Head of caudate nucleus (tissue), 42 donors: ENCODE results near the gene TSKS.
A peak's percentile ranks its signal among the peaks of the same experiment; 100 is the strongest.

Source experiments
- DNase-seq, 42 donors: peaks; one replicate each; pipeline versions ENCODE4 v3.0.0 to v3.0.0-alpha.2; 2020 to 2021; ENCODE audit warnings: mixed read lengths in 7 of 42
- intact Hi-C: fragments of 100-400 bp; cut with DNase I; formaldehyde crosslinking; loops from one replicate; pipeline ENCODE4 v1.15.0; 2022

TSKS gene

DNA sequence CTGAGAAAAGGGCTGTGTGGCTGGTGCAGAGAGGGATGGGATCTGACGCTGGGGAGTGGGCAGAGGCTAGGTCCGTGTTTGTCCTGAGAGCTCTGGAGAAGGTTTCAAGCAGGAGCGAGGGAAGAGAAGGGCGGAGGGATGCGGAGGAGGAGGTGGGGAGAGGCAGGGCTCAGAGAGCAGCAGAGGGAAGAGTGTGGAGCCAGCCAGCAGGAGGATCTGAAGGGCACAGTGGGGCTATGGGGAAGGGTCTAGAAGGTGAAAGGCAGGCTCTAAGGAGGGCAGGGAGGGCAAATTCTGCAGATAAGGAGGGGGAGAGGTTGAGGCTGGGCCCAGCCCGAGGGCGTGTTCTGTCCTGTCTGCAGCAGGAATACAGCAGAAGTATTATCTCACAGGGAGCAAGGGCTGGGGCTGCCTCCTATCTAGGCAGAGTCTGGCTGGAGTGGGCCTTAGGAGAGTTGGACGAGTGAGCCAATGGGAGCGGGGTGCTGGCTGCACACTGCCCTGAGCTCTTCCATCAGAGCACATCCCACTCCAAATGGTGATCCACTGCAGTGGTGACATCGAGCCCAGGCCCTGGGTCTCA, 9.8 kb upstream of the TSKS start:
- no peak for DNase-seq
- intact Hi-C loops: no loop called here

DNA sequence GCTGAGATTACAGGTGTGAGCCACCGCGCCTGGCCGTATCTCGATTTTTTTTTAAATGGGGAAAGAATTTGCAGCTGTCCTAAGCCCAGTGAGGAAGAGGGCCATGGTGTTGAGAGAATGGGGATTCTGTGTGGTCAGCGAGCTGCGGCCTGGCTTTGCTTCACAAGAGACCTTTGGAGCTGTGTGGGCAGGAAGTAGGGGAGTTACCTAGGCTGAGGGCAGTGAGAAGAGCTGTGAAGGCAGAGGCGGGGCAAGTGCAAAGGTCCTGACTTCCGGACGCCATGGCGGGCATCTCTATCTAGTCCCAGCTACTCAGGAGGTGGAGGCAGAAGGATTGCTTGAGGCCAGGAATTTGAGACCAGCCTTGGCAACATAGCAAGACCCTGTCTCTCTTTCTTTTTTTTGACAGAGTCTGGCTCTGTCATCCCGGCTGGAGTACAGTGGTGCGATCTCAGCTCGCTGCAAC, 8.6 kb upstream of the TSKS start:
- DNase-seq: no peak
- intact Hi-C loops: no loop called here

GRCh38 chr19:49770529-49770928, 7.4 kb upstream of the TSKS start:
- intact Hi-C loops: no loop called here
- no peak for DNase-seq

DNA sequence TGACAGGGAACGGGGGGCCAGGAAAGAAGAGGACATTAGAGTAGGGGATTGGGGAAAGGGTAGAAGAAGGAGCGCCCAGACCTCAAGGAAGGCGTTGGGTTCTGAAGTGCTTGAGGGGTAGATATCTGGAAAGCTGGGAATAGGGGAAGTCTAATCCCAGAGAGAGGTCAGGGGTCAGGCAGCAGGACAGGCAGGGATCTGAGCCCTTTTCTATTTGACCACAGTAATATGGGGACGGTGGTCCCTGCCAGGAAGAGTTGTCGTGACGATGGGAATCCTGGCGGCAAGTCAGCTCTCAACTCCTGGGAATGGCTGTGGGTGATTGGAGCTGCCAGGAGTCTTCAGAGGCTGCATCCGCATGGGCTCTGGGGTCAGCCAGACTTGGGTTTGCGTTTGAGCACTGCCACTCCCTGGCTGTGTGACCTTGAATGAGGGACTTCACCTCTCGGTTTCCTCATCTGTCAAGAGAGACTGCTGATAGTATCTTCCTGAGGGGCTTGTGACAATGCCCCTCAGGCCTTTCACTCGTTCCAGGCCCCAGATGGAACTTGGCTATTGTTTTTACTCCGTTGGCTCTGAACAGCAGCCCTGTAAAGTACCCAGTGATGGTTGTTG, 5.0 kb upstream of the TSKS start:
- no peak for DNase-seq
- intact Hi-C loops: loop anchor here (5.0 kb wide), 1 partner anchor 44 kb away; the partner anchor contains the start of gene FUZ

DNA sequence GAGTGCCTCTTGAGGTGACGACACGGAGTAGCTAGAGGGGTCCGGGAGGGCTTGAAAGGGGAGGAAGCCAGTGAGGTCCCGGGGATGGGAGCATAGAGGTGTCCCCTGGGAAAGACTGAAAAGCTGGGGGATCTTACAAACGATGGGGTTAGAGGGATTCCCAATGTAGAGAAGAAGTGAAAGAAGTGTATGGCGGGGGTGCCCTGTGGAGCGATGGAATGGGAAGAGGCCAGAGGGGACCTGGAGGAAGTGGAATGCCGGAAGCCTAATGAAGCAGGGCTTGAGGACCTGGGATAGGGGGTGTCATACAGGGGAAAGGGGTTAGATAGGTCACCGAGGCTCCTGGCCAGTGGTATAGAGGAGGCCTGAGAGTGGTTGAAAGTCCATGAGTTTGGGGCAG, 4.3 kb upstream of the TSKS start:
- no peak for DNase-seq

GRCh38 chr19:49766930-49767299, 3.8 kb upstream of the TSKS start, which contains the start of gene AP2A1:
AP2A1 (plus strand) TSS chr19:49767001; CDS start chr19:49767134, 133 bp downstream.
- intact Hi-C loops: loop anchor here (5.0 kb wide), 1 partner anchor 45 kb away; the partner anchor contains the start of gene FUZ
- DNase-seq: no peak

More for the DNA sequence above, 4.3 kb upstream of the TSKS start:
- intact Hi-C loops: loop anchor here (5.0 kb wide), 1 partner anchor 45 kb away; the partner anchor contains the start of gene FUZ

GRCh38 chr19:49766007-49766929, 3.2 kb upstream of the TSKS start:
- intact Hi-C loops: loop anchor here (5.0 kb wide), 1 partner anchor 46 kb away; the partner anchor contains the start of gene FUZ

DNA sequence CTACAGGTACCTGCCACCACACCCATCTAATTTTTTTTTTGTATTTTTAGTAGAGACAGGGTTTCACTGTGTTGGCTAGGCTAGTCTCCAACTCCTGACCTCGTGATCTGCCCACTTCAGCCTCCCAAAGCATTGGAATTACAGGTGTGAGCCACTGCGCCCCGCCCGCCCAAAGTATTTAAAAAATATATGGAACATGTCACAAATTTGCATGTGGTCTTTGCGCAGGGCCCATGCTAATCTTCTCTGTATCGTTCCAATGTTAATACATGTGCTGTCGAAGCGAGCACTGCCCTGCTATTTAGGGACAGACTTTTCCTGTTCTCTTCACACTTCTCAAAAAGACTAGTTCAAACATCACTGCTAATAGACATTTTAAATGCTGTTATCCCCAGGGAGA, 1.2 kb upstream of the TSKS start:
- no peak for DNase-seq
- intact Hi-C loops: no loop called here

More at GRCh38 chr19:49766007-49766929, 3.2 kb upstream of the TSKS start:
- peak; percentile 96 to 100 (median 100) for DNase-seq

- intact Hi-C loops: no loop called here
- no peak for DNase-seq
These were observed 1.3 kb downstream of the TSKS start for GRCh38 chr19:49761625-49762311.

- intact Hi-C loops: no loop called here
- no peak for DNase-seq
These were observed 1.9 kb downstream of the TSKS start for GRCh38 chr19:49761249-49761624.

DNA sequence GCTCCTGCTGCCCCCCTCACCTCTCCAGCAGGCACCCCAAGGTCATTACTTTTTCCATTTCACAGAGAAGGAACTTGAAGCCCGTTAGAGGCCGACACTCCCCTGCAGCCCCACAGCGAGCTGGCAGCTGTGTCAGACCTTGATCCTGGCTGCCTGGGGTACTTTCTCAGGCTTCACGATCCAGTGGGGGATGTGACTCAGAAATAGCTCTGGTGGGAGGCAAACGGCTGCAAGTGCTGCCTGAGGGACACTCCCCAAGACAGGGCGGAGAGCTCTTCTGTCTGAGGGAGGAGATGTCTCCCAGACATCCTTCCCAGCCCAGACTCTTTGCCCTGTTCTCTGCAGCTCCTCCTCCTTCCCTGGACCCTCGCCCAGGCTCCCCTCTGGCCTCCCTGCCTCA, 4.8 kb downstream of the TSKS start:
- DNase-seq: peak in 41 of 42 donors; percentile 16 to 87 (median 51)
- intact Hi-C loops: no loop called here

DNA sequence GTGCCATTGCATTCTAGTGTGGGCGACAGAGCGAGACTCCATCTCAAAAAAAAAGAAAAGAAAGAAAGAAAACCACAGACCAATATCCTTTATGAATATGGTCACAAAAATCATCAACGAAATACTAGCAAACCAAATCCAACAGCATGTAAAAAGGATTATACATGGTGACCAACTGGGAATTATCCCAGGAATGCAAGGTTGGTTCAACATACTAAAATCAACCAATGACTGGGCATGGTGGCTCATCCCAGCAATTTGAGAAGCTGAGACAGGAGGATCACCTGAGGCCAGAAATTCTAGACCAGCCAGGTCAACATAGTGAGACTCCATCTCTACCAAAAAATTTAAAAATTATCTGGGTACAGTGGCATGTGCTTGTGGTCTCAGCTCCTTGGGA, 7.2 kb downstream of the TSKS start:
- no peak for DNase-seq
- intact Hi-C loops: no loop called here

DNA sequence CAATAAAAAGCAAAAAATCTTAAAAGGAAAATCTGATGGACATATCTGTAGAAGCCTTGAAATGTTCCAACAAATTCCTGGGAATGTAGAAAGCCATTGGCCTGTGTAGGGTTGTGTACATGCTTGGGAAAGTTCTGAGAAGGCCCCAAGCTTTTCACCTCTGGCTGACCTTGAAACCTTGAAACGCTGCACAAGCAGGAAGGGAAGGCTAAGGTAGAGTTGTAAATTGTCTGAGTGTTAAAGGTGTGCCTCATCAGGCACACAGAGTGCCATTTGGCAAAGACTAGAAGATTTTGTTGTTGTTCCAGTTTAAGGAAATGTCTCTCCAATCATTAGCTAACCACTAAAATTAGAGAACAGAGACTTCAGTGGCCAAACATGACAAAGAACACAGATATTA, 10.4 kb downstream of the TSKS start:
- DNase-seq: no peak
- intact Hi-C loops: no loop called here

GRCh38 chr19:49749771-49750170, 13.3 kb downstream of the TSKS start:
- DNase-seq: no peak
- intact Hi-C loops: no loop called here

DNA sequence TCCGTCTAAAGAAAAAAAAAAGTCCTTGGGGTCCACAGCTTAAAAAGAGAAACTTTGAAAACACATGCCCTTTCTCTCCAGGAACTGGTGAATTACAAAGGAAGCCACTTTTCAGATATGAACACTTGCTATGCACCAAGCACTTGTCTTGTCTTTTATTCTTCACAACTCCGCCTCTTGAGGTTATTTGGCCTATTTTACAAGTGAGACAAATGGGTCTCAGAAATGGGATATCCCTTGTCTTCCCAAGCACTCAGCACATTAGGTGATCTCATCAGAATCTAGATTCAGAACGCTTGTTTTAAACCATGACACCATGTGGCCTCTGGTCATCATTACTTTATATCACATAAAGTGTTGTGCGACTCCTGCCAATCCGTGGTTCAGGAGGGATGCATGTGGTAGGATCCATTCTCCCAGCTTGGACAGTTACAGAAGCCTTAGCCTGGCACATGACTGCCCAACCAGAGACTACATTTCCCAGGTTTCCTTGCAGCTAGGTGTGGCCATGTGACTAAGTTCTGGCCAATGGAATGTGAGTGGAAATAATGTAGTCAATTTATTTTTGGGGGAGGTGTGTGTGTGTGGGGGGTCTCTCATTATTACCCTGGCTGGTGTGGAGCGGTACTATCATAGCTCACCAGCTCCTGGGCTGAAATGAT, 13.9 kb downstream of the TSKS start:
- intact Hi-C loops: no loop called here
- DNase-seq: peak in 4 of 42 donors; percentile 12 to 45 (median 25)

- peak in 28 of 42 donors; percentile 8 to 68 (median 34) for DNase-seq
- intact Hi-C loops: no loop called here
These were observed 16.7 kb downstream of the TSKS start for GRCh38 chr19:49746206-49746958.

DNA sequence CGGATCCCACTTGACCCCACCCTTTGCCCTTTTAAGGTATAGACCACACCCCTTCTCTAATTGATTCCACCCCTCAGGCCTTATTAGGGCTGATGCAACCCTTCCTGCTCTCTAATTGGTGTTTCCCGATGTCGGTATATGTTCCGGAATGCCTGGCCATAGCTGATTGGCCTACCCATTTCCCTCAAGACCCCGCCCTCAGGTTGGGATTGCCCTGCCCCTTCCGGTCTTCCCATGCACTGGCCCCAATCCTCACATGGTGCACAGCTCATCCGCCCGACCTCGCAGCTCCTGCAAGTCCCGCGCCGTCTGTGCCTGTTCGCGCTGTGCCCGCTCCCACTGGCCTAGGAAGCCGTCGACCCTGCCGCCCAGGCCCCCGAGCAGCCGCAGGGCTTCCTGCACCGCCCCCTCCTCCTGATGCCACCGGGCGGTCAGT, 18.1 kb downstream of the TSKS start:
- DNase-seq: no peak
- intact Hi-C loops: no loop called here
